ENCODE data around the gene HPCAL1.

DNA sequence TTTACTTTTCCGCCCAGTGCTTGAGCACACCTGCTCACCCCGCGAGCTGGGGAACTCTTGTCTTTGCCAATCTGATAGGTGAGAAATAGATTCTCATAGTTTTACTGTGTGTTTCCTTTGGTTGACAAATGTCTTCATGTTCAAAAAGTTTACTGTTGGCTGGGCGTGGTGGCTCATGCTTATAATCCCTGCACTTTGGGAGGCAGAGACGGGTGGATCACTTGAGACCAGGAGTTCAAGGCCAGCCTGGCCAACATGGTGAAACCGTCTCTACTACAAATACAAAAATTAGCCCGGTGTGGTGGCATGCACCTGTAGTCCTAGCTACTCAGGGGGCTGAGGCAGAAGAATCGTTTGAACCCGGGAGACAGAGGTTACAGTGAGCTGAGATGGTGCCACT, 135.1 kb downstream of the HPCAL1 start:
- TF ChIP-seq, protein P1, sequence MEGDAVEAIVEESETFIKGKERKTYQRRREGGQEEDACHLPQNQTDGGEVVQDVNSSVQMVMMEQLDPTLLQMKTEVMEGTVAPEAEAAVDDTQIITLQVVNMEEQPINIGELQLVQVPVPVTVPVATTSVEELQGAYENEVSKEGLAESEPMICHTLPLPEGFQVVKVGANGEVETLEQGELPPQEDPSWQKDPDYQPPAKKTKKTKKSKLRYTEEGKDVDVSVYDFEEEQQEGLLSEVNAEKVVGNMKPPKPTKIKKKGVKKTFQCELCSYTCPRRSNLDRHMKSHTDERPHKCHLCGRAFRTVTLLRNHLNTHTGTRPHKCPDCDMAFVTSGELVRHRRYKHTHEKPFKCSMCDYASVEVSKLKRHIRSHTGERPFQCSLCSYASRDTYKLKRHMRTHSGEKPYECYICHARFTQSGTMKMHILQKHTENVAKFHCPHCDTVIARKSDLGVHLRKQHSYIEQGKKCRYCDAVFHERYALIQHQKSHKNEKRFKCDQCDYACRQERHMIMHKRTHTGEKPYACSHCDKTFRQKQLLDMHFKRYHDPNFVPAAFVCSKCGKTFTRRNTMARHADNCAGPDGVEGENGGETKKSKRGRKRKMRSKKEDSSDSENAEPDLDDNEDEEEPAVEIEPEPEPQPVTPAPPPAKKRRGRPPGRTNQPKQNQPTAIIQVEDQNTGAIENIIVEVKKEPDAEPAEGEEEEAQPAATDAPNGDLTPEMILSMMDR (IDR thresholded peaks at IDR 0.05; ENCODE audit: poor library complexity, severe bottlenecking) = no peak
- no peak for TF ChIP-seq EZH2 (IDR thresholded peaks at IDR 0.05; ENCODE audit: borderline replicate concordance, insufficient read depth, low read length, poor library complexity, severe bottlenecking)
